IMR-90 (cell line): ENCODE results near the gene CTCFL. TPM values are rescaled to one million over a fixed set of nuclear protein-coding genes. Genes with fewer than 3 reads are reported as not detected.

ENCODE experiments used
- ATAC-seq: fragments of 200-7000 bp; cut with Tn5 transposase; 2 replicates; pipeline ENCODE4 v1.9.1; 2020; ENCODE audit warnings: low read depth, mild to moderate bottlenecking, moderate library complexity
- BruUV-seq: library from RNA; stranded (reverse); fragments of 400-500 nt; replicated peaks from 2 replicates; lab custom pipeline; 2021; lab: Mats Ljungman, UMichigan
- CTCF ChIA-PET: fragments of 300-600 bp; formaldehyde crosslinking; extraction: SDS; loops from one replicate; lab custom pipeline; 2021; ENCODE audit warnings: antibody characterized with exemption; lab: Yijun Ruan, JAX
- POLR2A ChIA-PET: fragments of 300-600 bp; sonication (Branson Sonifier 250); formaldehyde crosslinking; loops from one replicate; lab custom pipeline; 2022; ENCODE audit warnings: antibody characterized with exemption; ENCODE audit not compliant: unreplicated experiment; lab: Charles Lee
- DNase-seq: peaks from one replicate; pipeline ENCODE4 v3.0.0; 2013
- H2AFZ ChIP-seq: replicated peaks from 2 replicates; pipeline ENCODE3; 2013; ENCODE audit warnings: low read length, mild to moderate bottlenecking; ENCODE audit not compliant: poor library complexity
- H2AK5ac ChIP-seq: 2 replicates; pipeline ENCODE4 v1.6.1; 2013; ENCODE audit warnings: low read depth, low read length, inconsistent platforms
- H2AK9ac ChIP-seq: replicated peaks from 2 replicates; pipeline ENCODE3; 2013; ENCODE audit warnings: mild to moderate bottlenecking, low read depth, low read length, moderate library complexity; ENCODE audit not compliant: poor library complexity
- H2BK120ac ChIP-seq: 2 replicates; pipeline ENCODE4 v1.6.1; 2013; ENCODE audit warnings: low read depth, low read length, inconsistent platforms
- H2BK15ac ChIP-seq: 3 replicates; pipeline ENCODE4 v1.6.1; 2013; ENCODE audit warnings: low read depth, low read length, inconsistent platforms
- H2BK20ac ChIP-seq: 2 replicates; pipeline ENCODE4 v1.6.1; 2013; ENCODE audit warnings: low read depth, mild to moderate bottlenecking, inconsistent platforms, low read length, moderate library complexity
- H2BK5ac ChIP-seq: 2 replicates; pipeline ENCODE4 v1.6.1; 2013; ENCODE audit warnings: mild to moderate bottlenecking, low read depth, low read length, inconsistent platforms; ENCODE audit not compliant: poor library complexity, severe bottlenecking
- H3K14ac ChIP-seq: replicated peaks from 2 replicates; pipeline ENCODE4 v1.6.1; 2013; ENCODE audit warnings: low read depth, low read length, inconsistent platforms
- H3K18ac ChIP-seq: 2 replicates; pipeline ENCODE4 v1.6.1; 2013; ENCODE audit warnings: low read depth, low read length, control low read depth
- H3K23ac ChIP-seq: 2 replicates; pipeline ENCODE4 v1.6.1; 2013; ENCODE audit warnings: low read depth, low read length, inconsistent platforms
- H3K27ac ChIP-seq: 2 replicates; pipeline ENCODE4 v1.5.1; 2013; ENCODE audit warnings: mild to moderate bottlenecking, control low read depth, low read length; ENCODE audit not compliant: insufficient read depth
- H3K27me3 ChIP-seq: 2 replicates; pipeline ENCODE4 v1.6.1; 2013; ENCODE audit warnings: low read length; ENCODE audit not compliant: control insufficient read depth, insufficient read depth
- H3K36me3 ChIP-seq: 2 replicates; pipeline ENCODE4 v1.6.1; 2013; ENCODE audit warnings: low read length, mixed read lengths; ENCODE audit not compliant: control insufficient read depth, insufficient read depth
- H3K4ac ChIP-seq: 2 replicates; pipeline ENCODE4 v1.6.1; 2013; ENCODE audit warnings: low read depth, low read length, inconsistent platforms
- H3K4me1 ChIP-seq: 2 replicates; pipeline ENCODE4 v1.6.1; 2013; ENCODE audit warnings: low read length, mixed read lengths; ENCODE audit not compliant: control insufficient read depth, insufficient read depth
- H3K4me2 ChIP-seq: 2 replicates; pipeline ENCODE4 v1.6.1; 2013; ENCODE audit warnings: low read depth, mild to moderate bottlenecking, control low read depth, low read length, moderate library complexity
- H3K4me3 ChIP-seq: 2 replicates; pipeline ENCODE4 v1.5.1; 2013; ENCODE audit warnings: low read depth, mild to moderate bottlenecking, control low read depth, low read length, moderate library complexity; ENCODE audit not compliant: insufficient read depth
- H3K56ac ChIP-seq: 2 replicates; pipeline ENCODE4 v1.6.1; 2013; ENCODE audit warnings: low read length, inconsistent platforms; ENCODE audit not compliant: insufficient read depth; ENCODE audit errors: extremely low read depth
- H3K79me1 ChIP-seq, 2 experiments: 2 replicates each; pipeline ENCODE4 v1.6.1; 2013; ENCODE audit warnings: low read length in 2 of 2, inconsistent platforms in 1 of 2, low read depth in 1 of 2
- H3K9ac ChIP-seq: 2 replicates; pipeline ENCODE4 v1.6.1; 2013; ENCODE audit warnings: low read depth, low read length, control low read depth
- H3K9me1 ChIP-seq: 2 replicates; pipeline ENCODE4 v1.6.1; 2013; ENCODE audit warnings: low read length, inconsistent platforms; ENCODE audit not compliant: insufficient read depth
- H3K9me3 ChIP-seq: 2 replicates; pipeline ENCODE4 v1.6.1; 2013; ENCODE audit warnings: low read length; ENCODE audit not compliant: control insufficient read depth, insufficient read depth
- H4K20me1 ChIP-seq: 2 replicates; pipeline ENCODE4 v1.6.1; 2013; ENCODE audit warnings: low read length, inconsistent platforms; ENCODE audit not compliant: insufficient read depth
- H4K5ac ChIP-seq: 2 replicates; pipeline ENCODE4 v1.6.1; 2013; ENCODE audit warnings: mild to moderate bottlenecking, low read depth, low read length, control low read depth
- H4K8ac ChIP-seq, 2 experiments: 2 replicates each; pipeline ENCODE4 v1.6.1; 2013; ENCODE audit warnings: low read depth in 2 of 2, low read length in 2 of 2, control low read depth in 1 of 2, inconsistent platforms in 1 of 2
- H4K91ac ChIP-seq: 2 replicates; pipeline ENCODE4 v1.6.1; 2013; ENCODE audit warnings: low read depth, low read length, inconsistent platforms; ENCODE audit not compliant: insufficient read depth
- CEBPB ChIP-seq: IDR thresholded peaks from 2 replicates; pipeline ENCODE4 v1.6.1; 2012; ENCODE audit warnings: low read depth, low read length, improper control_type of control experiment
- CTCF ChIP-seq: conservative IDR thresholded peaks from 2 replicates; pipeline ENCODE4 v1.5.1; 2012; ENCODE audit warnings: mild to moderate bottlenecking, low read depth, low read length, improper control_type of control experiment
- FOS ChIP-seq: fragments of 150-350 bp; IDR thresholded peaks from 2 replicates; pipeline ENCODE4 v1.6.1; 2016; ENCODE audit warnings: low read depth, low read length
- MAZ ChIP-seq: IDR thresholded peaks from 2 replicates; pipeline ENCODE4 v1.6.1; 2012; ENCODE audit warnings: low read depth, mild to moderate bottlenecking, low read length, improper control_type of control experiment, moderate library complexity, borderline replicate concordance
- MXI1 ChIP-seq: IDR thresholded peaks from 2 replicates; pipeline ENCODE4 v1.6.1; 2012; ENCODE audit warnings: low read depth, mild to moderate bottlenecking, low read length, moderate library complexity, borderline replicate concordance
- RCOR1 ChIP-seq: IDR thresholded peaks from 2 replicates; pipeline ENCODE4 v1.6.1; 2012; ENCODE audit warnings: mild to moderate bottlenecking, low read length, improper control_type of control experiment; ENCODE audit not compliant: insufficient replicate concordance
- SMC3 ChIP-seq: fragments of 150-350 bp; IDR thresholded peaks from 2 replicates; pipeline ENCODE4 v1.6.1; 2016; ENCODE audit warnings: low read depth, mild to moderate bottlenecking, antibody characterized with exemption, low read length, moderate library complexity
- USF2 ChIP-seq: fragments of 150-350 bp; IDR thresholded peaks from 2 replicates; pipeline ENCODE4 v1.6.1; 2017; ENCODE audit warnings: mild to moderate bottlenecking, antibody characterized with exemption, low read length, low read depth
- WGBS, 2 experiments: methylation state at CpG; one replicate each; pipeline versions ENCODE4 v1.1.5 to v1.1.7; 2013; ENCODE audit warnings: missing lambda C conversion rate in 2 of 2; ENCODE audit not compliant: insufficient read length in 1 of 2; ENCODE audit errors: extremely low coverage in 2 of 2; 5-methylcytosine and 5-hydroxymethylcytosine counted together
- dilution Hi-C: fragments of 300-500 bp; cut with HindIII; formaldehyde crosslinking; loops from one replicate; pipeline ENCODE4 v1.14.3; 2018; ENCODE audit warnings: low sequenced_read_pairs; ENCODE audit not compliant: unreplicated experiment
- in situ Hi-C: fragments of 300-500 bp; cut with MboI; formaldehyde crosslinking; loops from 3 replicates; pipeline ENCODE4 v1.14.3; 2019; ENCODE audit warnings: low sequenced_read_pairs, inconsistent platforms, mixed read lengths
- intact Hi-C: fragments of 100-400 bp; cut with micrococcal nuclease; formaldehyde crosslinking; loops from 2 replicates; pipeline ENCODE4 v1.10.0; 2022
- polyA plus RNA-seq, 3 experiments: library from polyadenylated mRNA; depleted of rRNA; stranded (reverse); fragments of >200 nt; gene quantifications; 2 replicates each; pipeline ENCODE4 v1.2.3, GENCODE V29; 2012; ENCODE audit warnings: low replicate concordance in 1 of 3
- total RNA-seq: library from RNA; depleted of rRNA; stranded (reverse); fragments of >200 nt; gene quantifications from 2 replicates; pipeline ENCODE4 v1.2.3, GENCODE V29; 2012

Gene CTCFL
- total and polyA plus RNA-seq, 2 of the 4 experiments (the other 2 are of a cell fraction) = not detected

GRCh38 chr20:57469418-57470211 lies 55.3 kb downstream of the CTCFL start:
- CTCF ChIA-PET = interaction anchor here (0.8 kb wide), 1 partner anchor 9 kb away, joined by 3 read pairs; no protein-coding TSS in a partner anchor
- Histone ChIP-seq H3K9ac (no peak overlapping the region), H2AFZ (no peak overlapping the region), H2AK9ac (no peak overlapping the region), H3K36me3 (no peaks in the 10 kb centered on the region), H3K14ac (no peak overlapping the region), H3K9me1 (no peaks in the 10 kb centered on the region), H3K27me3 (peaks cover 25% of the 10 kb centered on the region), H2BK15ac (no peak overlapping the region), H3K9me3 (no peaks in the 10 kb centered on the region), H4K91ac (no peak overlapping the region), H3K4me2 (no peak overlapping the region), H3K4ac (no peak overlapping the region), H3K4me3 (no peak overlapping the region), H2AK5ac (no peak overlapping the region), H3K27ac (no peak overlapping the region), H4K8ac (no peak overlapping the region), H2BK120ac (no peak overlapping the region), H3K56ac (no peak overlapping the region), H4K5ac (no peak overlapping the region), H3K4me1 (no peaks in the 10 kb centered on the region), H2BK5ac (no peak overlapping the region), H3K79me1 (no peaks in the 10 kb centered on the region), H2BK20ac (no peak overlapping the region), H3K23ac (no peak overlapping the region), H4K20me1 (no peaks in the 10 kb centered on the region), H3K18ac (no peak overlapping the region)
- in situ Hi-C loops (no loop called here), dilution Hi-C loops (no loop called here), intact Hi-C loops (no loop called here)
- ATAC-seq (no peak), DNase-seq (no peak)
- POLR2A ChIA-PET = no interaction called here
- no TSS peak for BruUV-seq
- 33% methylated on average over 1 of the region's 17 CpGs; no CpG with 5 or more reads in 1 of the 2 experiments for WGBS, 2 experiments
- TF ChIP-seq RCOR1 (no peak), CTCF (no peak), USF2 (no peak), MAZ (no peak), SMC3 (no peak), CEBPB (no peak), MXI1 (no peak), FOS (no peak)
